Uterus (tissue), 4 donors: ENCODE measurements around the gene FYCO1. TPM values are rescaled to one million over a fixed set of nuclear protein-coding genes. Genes with fewer than 3 reads are reported as not detected.
A peak's percentile ranks its signal among the peaks of the same experiment; 100 is the strongest.

Source experiments
- DNase-seq, 2 donors: peaks; one replicate each; pipeline ENCODE4 v3.0.0-alpha.2; 2019 to 2020
- H3K27ac ChIP-seq, 2 donors: fragments of 200-600 bp; sonication (generic); 1 replicate in 1 of 2; 2 replicates in 1 of 2; pipeline ENCODE4 v1.5.1; 2016 to 2018
- H3K27me3 ChIP-seq, 2 donors: fragments of 200-600 bp; sonication (generic); one replicate each; pipeline ENCODE4 v1.5.1; 2018 to 2019; ENCODE audit warnings: control low read depth in 1 of 2
- H3K36me3 ChIP-seq, 2 donors: fragments of 200-600 bp; sonication (generic); one replicate each; pipeline ENCODE4 v1.5.1; 2019; ENCODE audit warnings: control low read depth in 1 of 2
- H3K4me1 ChIP-seq, 2 donors: fragments of 200-600 bp; sonication (generic); one replicate each; pipeline ENCODE4 v1.5.1; 2018 to 2019; ENCODE audit warnings: control low read depth in 1 of 2
- H3K4me3 ChIP-seq, 2 donors: fragments of 200-600 bp; sonication (generic); 1 replicate in 1 of 2; 2 replicates in 1 of 2; pipeline ENCODE4 v1.5.1; 2018 to 2019; ENCODE audit warnings: mild to moderate bottlenecking in 1 of 2
- H3K9me3 ChIP-seq, 2 donors: fragments of 200-600 bp; sonication (generic); one replicate each; pipeline ENCODE4 v1.5.1; 2019; ENCODE audit warnings: control low read depth in 1 of 2
- CTCF ChIP-seq, 4 experiments: fragments of 200-600 bp in 2 of 4; fragments of 450-650 bp in 2 of 4; sonication (generic) in 2 of 4; IDR thresholded peaks; one replicate each; pipeline ENCODE4 v1.5.1; 2016 to 2019; ENCODE audit warnings: antibody characterized with exemption in 4 of 4, mild to moderate bottlenecking in 2 of 4, moderate library complexity in 1 of 4
- POLR2A ChIP-seq, 2 donors: fragments of 450-650 bp; IDR thresholded peaks; one replicate each; pipeline ENCODE4 v1.6.1; 2016; ENCODE audit warnings: antibody characterized with exemption in 2 of 2, mild to moderate bottlenecking in 1 of 2, moderate library complexity in 1 of 2
- intact Hi-C: fragments of 100-400 bp; cut with DNase I; formaldehyde crosslinking; loops from one replicate; pipeline ENCODE4 v1.15.1; 2023; ENCODE audit warnings: low total_unique reads
- total RNA-seq, 4 donors: library from RNA; depleted of rRNA in 3 of 4; stranded (reverse); fragments of >200 nt in 3 of 4; gene quantifications; one replicate each; pipeline versions ENCODE4 v1.1.0 to v1.2.4, GENCODE V29; 2014 to 2023
- donor health status: DM: yes; HTN: yes; CAD: no.

The FYCO1 gene
- total RNA-seq, 4 donors from 2014 or later = 16.5 to 74.4 (median 27.8) TPM

DNA sequence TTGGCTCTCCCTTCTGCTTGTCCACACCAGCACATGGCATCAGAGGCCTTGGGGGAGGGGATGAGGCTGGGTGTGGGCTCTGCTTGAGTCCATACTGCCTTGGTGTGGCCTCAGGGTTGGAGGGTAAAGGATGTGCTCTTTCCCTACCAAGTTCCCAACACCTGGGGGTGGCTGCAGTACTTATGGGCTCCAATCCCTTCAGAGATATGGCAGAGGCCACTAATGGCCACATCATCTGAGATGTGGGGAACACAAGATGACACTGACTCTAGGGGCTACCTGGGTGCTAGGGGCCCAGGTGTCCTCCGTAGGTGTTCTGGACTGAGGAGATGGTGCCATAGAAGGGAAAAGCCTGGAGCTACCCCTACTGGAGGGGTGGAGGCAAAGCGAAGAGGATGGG is 45.5 kb downstream of the FYCO1 start:
- H3K4me1 ChIP-seq = peaks cover 0 to 18% of the 10 kb centered on the region in 2 donors
- TF ChIP-seq CTCF (IDR thresholded peaks at IDR 0.05) = no peak
- H3K36me3 ChIP-seq = no peaks in the 10 kb centered on the region
- no peaks in the 10 kb centered on the region for H3K9me3 ChIP-seq
- H3K27me3 ChIP-seq = no peaks in the 10 kb centered on the region
- DNase-seq = no peak
- peak overlapping the region in 1 of 2 donors; percentile 64 for H3K27ac ChIP-seq
- intact Hi-C loops = no loop called here
- H3K4me3 ChIP-seq = no peak overlapping the region

- TF ChIP-seq POLR2A (IDR thresholded peaks at IDR 0.05) (no peak), CTCF (IDR thresholded peaks at IDR 0.05) (no peak)
- intact Hi-C loops = no loop called here
- Histone ChIP-seq H3K36me3 (no peaks in the 10 kb centered on the region), H3K9me3 (no peaks in the 10 kb centered on the region), H3K27ac (peak overlapping the region; percentile 31 to 64), H3K4me1 (peaks cover 0 to 18% of the 10 kb centered on the region in 2 donors), H3K27me3 (no peaks in the 10 kb centered on the region), H3K4me3 (no peak overlapping the region)
- no peak for DNase-seq
Observed at GRCh38 chr3:45949432-45949831, 46.2 kb downstream of the FYCO1 start.

DNA sequence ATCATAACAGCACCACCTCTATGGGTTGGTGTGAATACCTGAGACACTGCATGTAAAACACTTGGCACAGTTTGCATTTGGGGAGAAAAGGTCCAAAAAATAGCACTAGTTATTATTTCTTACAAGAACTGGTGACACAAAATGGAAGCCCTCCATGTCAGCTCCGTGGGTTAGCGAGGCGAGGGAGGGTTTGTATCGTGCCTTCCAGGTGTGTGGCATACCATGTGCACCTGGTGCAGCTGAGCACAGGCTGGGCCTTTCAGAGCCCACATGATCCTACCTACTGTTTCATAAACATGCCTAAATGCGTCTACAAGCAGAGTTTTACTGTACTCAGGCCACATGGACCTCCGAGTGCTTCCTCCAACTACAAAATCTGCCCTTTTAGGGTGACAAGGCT is 46.7 kb downstream of the FYCO1 start:
- Histone ChIP-seq H3K27me3 (no peaks in the 10 kb centered on the region), H3K4me1 (peaks cover 0 to 18% of the 10 kb centered on the region in 2 donors), H3K4me3 (no peak overlapping the region), H3K27ac (peak overlapping the region; percentile 31 to 64), H3K9me3 (no peaks in the 10 kb centered on the region), H3K36me3 (no peaks in the 10 kb centered on the region)
- TF ChIP-seq POLR2A (IDR thresholded peaks at IDR 0.05) (no peak), CTCF (IDR thresholded peaks at IDR 0.05) (no peak)
- DNase-seq = no peak
- intact Hi-C loops = no loop called here

DNA sequence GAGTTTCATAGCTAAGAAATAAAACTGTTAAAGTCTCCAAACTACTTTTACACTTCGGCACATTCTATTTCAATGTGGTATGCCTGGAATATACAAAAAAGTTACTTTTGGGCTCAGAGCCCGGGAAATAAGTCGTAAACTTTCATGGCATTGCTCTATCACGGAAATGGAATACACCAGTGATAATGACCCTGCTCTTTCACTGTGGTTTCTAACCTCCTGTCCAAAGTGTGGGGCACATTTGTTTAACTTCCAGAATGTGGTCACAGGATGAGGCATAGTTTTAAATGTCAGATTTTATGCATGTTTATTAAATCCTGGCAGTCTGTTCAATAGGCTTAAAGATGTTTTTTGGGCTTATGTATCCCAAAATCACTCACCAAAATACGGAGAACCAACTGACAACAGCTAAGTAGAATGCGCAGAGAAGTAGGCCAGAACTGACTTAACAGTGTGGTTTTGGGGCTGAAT is 47.3 kb downstream of the FYCO1 start:
- intact Hi-C loops = no loop called here
- Histone ChIP-seq H3K4me3 (no peak overlapping the region), H3K27ac (peak overlapping the region; percentile 31 to 64), H3K27me3 (no peaks in the 10 kb centered on the region), H3K36me3 (no peaks in the 10 kb centered on the region), H3K4me1 (peaks cover 0 to 18% of the 10 kb centered on the region in 2 donors), H3K9me3 (no peaks in the 10 kb centered on the region)
- TF ChIP-seq POLR2A (IDR thresholded peaks at IDR 0.05) (no peak), CTCF (IDR thresholded peaks at IDR 0.05) (no peak)
- no peak for DNase-seq

DNA sequence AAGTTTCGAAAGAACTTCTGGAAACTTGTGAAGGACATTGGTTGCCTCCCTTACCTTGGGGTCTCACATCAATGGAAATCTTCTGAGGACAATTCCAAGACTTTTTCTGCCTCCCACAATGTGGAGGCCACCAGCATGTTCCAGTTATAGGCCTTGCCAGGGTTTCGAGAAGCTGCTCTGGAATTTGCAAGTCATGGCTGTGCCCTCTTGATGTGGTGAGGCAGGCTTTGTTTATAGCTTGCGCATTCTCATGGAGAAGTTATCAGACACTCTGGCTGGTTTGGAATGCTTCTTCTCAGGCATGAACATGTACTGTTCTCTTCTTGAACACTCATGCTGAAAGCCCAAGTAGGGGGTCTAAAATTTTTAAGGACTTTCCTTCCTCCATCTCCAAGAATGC is 48.3 kb downstream of the FYCO1 start:
- intact Hi-C loops = no loop called here
- Histone ChIP-seq H3K36me3 (no peaks in the 10 kb centered on the region), H3K27me3 (no peaks in the 10 kb centered on the region), H3K4me3 (no peak overlapping the region), H3K9me3 (no peaks in the 10 kb centered on the region), H3K27ac (peak overlapping the region in 1 of 2 donors; percentile 64), H3K4me1 (peaks cover 0 to 18% of the 10 kb centered on the region in 2 donors)
- TF ChIP-seq POLR2A (IDR thresholded peaks at IDR 0.05) = no peak
- TF ChIP-seq CTCF (IDR thresholded peaks at IDR 0.05) = no peak
- no peak for DNase-seq
